Neuronal stem cell (in vitro differentiated cells): ENCODE results near the gene ARHGAP28.

Experiments used
- DNase-seq: peaks from one replicate; pipeline ENCODE4 v3.0.0-alpha.2; 2013; ENCODE audit warnings: low spot score
- H2AFZ ChIP-seq: one replicate; pipeline ENCODE4 v1.6.1; 2013; ENCODE audit warnings: mild to moderate bottlenecking, low read length, inconsistent platforms
- H2AK5ac ChIP-seq: 2 replicates; pipeline ENCODE4 v1.6.1; 2013; ENCODE audit warnings: low read depth, mild to moderate bottlenecking, inconsistent platforms, low read length, moderate library complexity, mixed read lengths
- H2BK120ac ChIP-seq: 2 replicates; pipeline ENCODE4 v1.6.1; 2013; ENCODE audit warnings: low read depth, mild to moderate bottlenecking, inconsistent platforms, low read length, moderate library complexity, mixed read lengths
- H2BK12ac ChIP-seq: one replicate; pipeline ENCODE4 v1.6.1; 2013; ENCODE audit warnings: low read length, inconsistent platforms
- H2BK15ac ChIP-seq: 2 replicates; pipeline ENCODE4 v1.6.1; 2013; ENCODE audit warnings: mild to moderate bottlenecking, low read length, inconsistent platforms, mixed read lengths
- H2BK5ac ChIP-seq: one replicate; pipeline ENCODE4 v1.6.1; 2013; ENCODE audit warnings: inconsistent platforms, mild to moderate bottlenecking, low read length, moderate library complexity
- H3K14ac ChIP-seq: one replicate; pipeline ENCODE4 v1.6.1; 2013; ENCODE audit warnings: low read length, inconsistent platforms
- H3K18ac ChIP-seq: 2 replicates; pipeline ENCODE4 v1.6.1; 2013; ENCODE audit warnings: low read length, inconsistent platforms
- H3K23ac ChIP-seq: 2 replicates; pipeline ENCODE4 v1.6.1; 2013; ENCODE audit warnings: low read depth, mild to moderate bottlenecking, mixed read lengths, low read length, inconsistent platforms; ENCODE audit not compliant: poor library complexity
- H3K27ac ChIP-seq: replicated peaks from 3 replicates; pipeline ENCODE4 v1.5.1; 2013; ENCODE audit warnings: low read length, inconsistent platforms
- H3K27me3 ChIP-seq, 3 experiments: 2 replicates each; pipeline ENCODE4 v1.6.1; 2013; ENCODE audit warnings: low read length in 3 of 3, mild to moderate bottlenecking in 2 of 3, inconsistent platforms in 1 of 3, low read depth in 1 of 3, mixed read lengths in 1 of 3, moderate library complexity in 1 of 3; ENCODE audit not compliant: control insufficient read depth in 3 of 3, insufficient read depth in 3 of 3
- H3K36me3 ChIP-seq, 2 donors: replicated peaks in 1 of 2; 2 replicates each; pipeline ENCODE4 v1.6.1; 2013; ENCODE audit warnings: low read length in 2 of 2; ENCODE audit not compliant: control insufficient read depth in 2 of 2, insufficient read depth in 2 of 2
- H3K4ac ChIP-seq: 2 replicates; pipeline ENCODE4 v1.6.1; 2013; ENCODE audit warnings: inconsistent platforms, mild to moderate bottlenecking, low read length, moderate library complexity
- H3K4me1 ChIP-seq, 2 donors: 1 replicate in 1 of 2; 2 replicates in 1 of 2; pipeline ENCODE4 v1.6.1; 2013; ENCODE audit warnings: low read length in 2 of 2, low read depth in 1 of 2; ENCODE audit not compliant: control insufficient read depth in 2 of 2, insufficient read depth in 1 of 2
- H3K4me2 ChIP-seq: one replicate; pipeline ENCODE4 v1.6.1; 2013; ENCODE audit warnings: mild to moderate bottlenecking, low read length, inconsistent platforms; ENCODE audit not compliant: insufficient read depth, poor library complexity, severe bottlenecking
- H3K4me3 ChIP-seq, 2 donors: 2 replicates each; pipeline ENCODE4 v1.5.1; 2013; ENCODE audit warnings: low read length in 2 of 2, mild to moderate bottlenecking in 2 of 2, inconsistent platforms in 1 of 2, moderate library complexity in 1 of 2
- H3K79me1 ChIP-seq: one replicate; pipeline ENCODE4 v1.6.1; 2013; ENCODE audit warnings: low read depth, mild to moderate bottlenecking, inconsistent platforms, low read length, moderate library complexity
- H3K9ac ChIP-seq: one replicate; pipeline ENCODE4 v1.6.1; 2013; ENCODE audit warnings: mild to moderate bottlenecking, low read depth, low read length, inconsistent platforms; ENCODE audit not compliant: poor library complexity
- H3K9me3 ChIP-seq, 2 donors: replicated peaks in 1 of 2; 2 replicates each; pipeline versions ENCODE3 to v1.6.1; 2013; ENCODE audit warnings: low read length in 2 of 2, mild to moderate bottlenecking in 2 of 2, inconsistent platforms in 1 of 2, low read depth in 1 of 2, mixed read lengths in 1 of 2, moderate library complexity in 1 of 2; ENCODE audit not compliant: control insufficient read depth in 2 of 2, insufficient read depth in 1 of 2
- H4K8ac ChIP-seq: one replicate; pipeline ENCODE4 v1.6.1; 2013; ENCODE audit warnings: low read depth, mild to moderate bottlenecking, inconsistent platforms, low read length, moderate library complexity
- H4K91ac ChIP-seq: one replicate; pipeline ENCODE4 v1.6.1; 2013; ENCODE audit warnings: low read length, low read depth, mild to moderate bottlenecking, inconsistent platforms; ENCODE audit not compliant: poor library complexity
- WGBS, 2 donors: extraction: QIAGEN DNeasy Blood & Tissue Kit; methylation state at CpG; one replicate each; pipeline ENCODE4 v1.1.7; 2013; ENCODE audit warnings: missing lambda C conversion rate in 2 of 2, mixed read lengths in 1 of 2; ENCODE audit not compliant: insufficient read length in 2 of 2, insufficient replicate concordance in 1 of 2; ENCODE audit errors: extremely low coverage in 2 of 2; 5-methylcytosine and 5-hydroxymethylcytosine counted together

ARHGAP28 gene

DNA sequence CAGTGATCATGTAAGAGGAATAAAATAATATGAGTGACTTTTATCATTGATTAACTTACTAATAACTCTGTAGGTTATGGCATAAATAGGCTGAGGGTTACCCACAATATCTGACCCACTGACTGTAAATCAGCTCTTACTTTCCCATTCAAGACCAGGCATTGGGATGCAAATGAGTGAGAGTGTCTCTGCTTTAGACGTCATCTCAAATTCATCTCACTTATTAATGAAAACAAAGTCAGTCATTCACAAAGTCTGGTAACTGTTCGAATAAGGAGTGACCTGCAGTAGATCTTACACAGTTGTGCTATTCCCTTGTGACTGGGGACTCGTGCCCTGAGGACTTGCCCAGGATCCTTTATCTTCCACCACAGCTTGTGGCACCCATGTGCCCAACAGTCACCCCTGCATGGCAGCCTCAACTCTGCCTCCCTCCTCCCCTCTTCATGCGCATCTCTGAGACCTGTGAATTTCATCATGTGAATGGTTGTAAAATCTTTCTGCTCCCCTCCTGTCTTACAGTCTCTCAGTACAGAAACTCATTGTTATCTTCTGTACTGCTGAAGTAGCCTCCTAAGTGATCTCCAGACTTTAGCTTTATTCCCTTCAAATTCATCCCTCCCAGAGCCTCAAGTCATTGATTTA lies 131.4 kb downstream of the ARHGAP28 start:
- Histone ChIP-seq H3K27ac (no peak overlapping the region), H2BK12ac (no peak overlapping the region), H3K4me1 (no peaks in the 10 kb centered on the region), H3K27me3 (no peaks in the 10 kb centered on the region), H3K23ac (no peak overlapping the region), H3K9ac (no peak overlapping the region), H4K91ac (no peak overlapping the region), H3K79me1 (no peaks in the 10 kb centered on the region), H3K4me2 (no peak overlapping the region), H3K14ac (no peak overlapping the region), H3K4me3 (no peak overlapping the region), H2BK120ac (no peak overlapping the region), H2BK5ac (no peak overlapping the region), H4K8ac (no peak overlapping the region), H2AK5ac (no peak overlapping the region), H2BK15ac (no peak overlapping the region), H3K36me3 (no peaks in the 10 kb centered on the region), H2AFZ (no peak overlapping the region), H3K4ac (no peak overlapping the region), H3K9me3 (no peaks in the 10 kb centered on the region), H3K18ac (no peak overlapping the region)
- WGBS, 2 donors, result no CpG with 5 or more reads among the region's 4 CpGs
- no peak for DNase-seq

DNA sequence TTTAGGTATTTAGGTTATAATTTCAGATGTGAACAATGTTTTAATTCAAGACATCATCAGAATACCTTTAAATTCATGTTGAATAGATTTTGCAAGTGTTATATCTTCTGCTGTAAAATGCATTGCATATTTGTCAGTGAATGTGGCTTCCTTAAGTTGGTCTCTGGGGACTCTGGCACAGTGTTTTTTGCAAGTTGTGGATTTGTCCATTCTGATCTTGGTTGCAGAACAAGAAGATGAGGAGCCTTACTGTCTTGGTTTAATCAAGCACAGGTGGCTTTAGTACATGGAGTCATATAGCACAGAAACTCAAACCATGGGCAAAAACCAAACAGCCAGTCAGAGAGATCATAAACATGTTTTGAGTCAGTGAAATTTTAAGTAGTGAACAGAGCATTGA lies 135.7 kb downstream of the ARHGAP28 start:
- Histone ChIP-seq H3K4me2 (no peak overlapping the region), H2BK5ac (no peak overlapping the region), H3K18ac (no peak overlapping the region), H3K4ac (no peak overlapping the region), H3K36me3 (no peaks in the 10 kb centered on the region), H2BK12ac (no peak overlapping the region), H3K23ac (no peak overlapping the region), H3K27ac (no peak overlapping the region), H3K4me1 (peaks cover 2 to 3% of the 10 kb centered on the region in 2 donors), H4K8ac (no peak overlapping the region), H2AFZ (no peak overlapping the region), H4K91ac (no peak overlapping the region), H3K79me1 (no peaks in the 10 kb centered on the region), H3K9me3 (no peaks in the 10 kb centered on the region), H3K27me3 (no peaks in the 10 kb centered on the region), H2BK15ac (no peak overlapping the region), H3K14ac (no peak overlapping the region), H3K9ac (no peak overlapping the region), H3K4me3 (no peak overlapping the region), H2BK120ac (no peak overlapping the region), H2AK5ac (no peak overlapping the region)
- DNase-seq, result no peak

DNA sequence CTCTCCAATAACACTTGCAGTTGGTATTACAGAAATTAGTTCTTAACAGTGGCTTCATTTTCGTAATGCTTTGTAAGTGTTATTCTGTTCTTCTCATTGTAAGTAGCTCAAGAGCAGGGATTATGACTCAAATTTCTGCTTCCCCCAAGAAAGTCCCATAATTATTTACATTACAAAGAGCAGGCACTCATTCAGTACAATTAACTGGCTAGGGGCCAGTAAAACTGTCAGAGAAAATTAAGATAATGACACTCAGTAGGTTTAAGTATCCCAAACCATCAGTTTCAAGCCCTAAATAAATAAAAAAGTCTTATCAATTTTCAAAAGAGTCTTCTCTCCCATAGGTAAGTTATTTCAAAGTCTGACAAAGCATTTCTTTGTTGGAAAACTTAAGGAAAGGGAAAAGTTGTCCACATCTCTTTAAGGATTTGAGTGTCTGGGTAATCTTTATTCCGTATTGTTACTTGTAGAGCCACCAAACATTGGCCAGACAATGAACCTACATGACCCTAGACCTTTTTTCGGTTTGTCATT lies 137.1 kb downstream of the ARHGAP28 start:
- no peak overlapping the region for H3K18ac ChIP-seq
- H2BK15ac ChIP-seq, result no peak overlapping the region
- no peak for DNase-seq
- no CpG with 5 or more reads among the region's 3 CpGs for WGBS, 2 donors
- H3K79me1 ChIP-seq, result no peaks in the 10 kb centered on the region
- no peak overlapping the region for H2AK5ac ChIP-seq
- H3K36me3 ChIP-seq, result peaks cover 3 to 8% of the 10 kb centered on the region in 2 donors
- H2BK12ac ChIP-seq, result no peak overlapping the region
- H3K4me2 ChIP-seq, result no peak overlapping the region
- H2AFZ ChIP-seq, result no peak overlapping the region
- H3K4me1 ChIP-seq, result peaks cover 2 to 3% of the 10 kb centered on the region in 2 donors
- H3K4ac ChIP-seq, result no peak overlapping the region
- H4K91ac ChIP-seq, result no peak overlapping the region
- no peaks in the 10 kb centered on the region for H3K27me3 ChIP-seq
- H2BK120ac ChIP-seq, result no peak overlapping the region
- no peak overlapping the region for H3K4me3 ChIP-seq
- no peak overlapping the region for H3K23ac ChIP-seq
- no peak overlapping the region for H3K14ac ChIP-seq
- H2BK5ac ChIP-seq, result no peak overlapping the region
- no peaks in the 10 kb centered on the region for H3K9me3 ChIP-seq
- H3K9ac ChIP-seq, result no peak overlapping the region
- H4K8ac ChIP-seq, result no peak overlapping the region
- no peak overlapping the region for H3K27ac ChIP-seq

- DNase-seq, result no peak
- Histone ChIP-seq H3K23ac (no peak overlapping the region), H4K91ac (no peak overlapping the region), H3K79me1 (no peaks in the 10 kb centered on the region), H3K4me2 (no peak overlapping the region), H2BK120ac (no peak overlapping the region), H3K4me1 (peaks cover 3 to 5% of the 10 kb centered on the region in 2 donors), H3K9ac (no peak overlapping the region), H4K8ac (no peak overlapping the region), H2BK5ac (no peak overlapping the region), H3K27ac (no peak overlapping the region), H3K36me3 (peaks cover 3 to 11% of the 10 kb centered on the region in 2 donors), H2AFZ (no peak overlapping the region), H3K9me3 (no peaks in the 10 kb centered on the region), H3K27me3 (no peaks in the 10 kb centered on the region), H2BK12ac (no peak overlapping the region), H2BK15ac (no peak overlapping the region), H2AK5ac (no peak overlapping the region), H3K4ac (no peak overlapping the region), H3K18ac (no peak overlapping the region), H3K4me3 (no peak overlapping the region), H3K14ac (no peak overlapping the region)
- WGBS, 2 donors, result no CpG with 5 or more reads among the region's 6 CpGs
Measured at GRCh38 chr18:6868033-6868432, 138.5 kb downstream of the ARHGAP28 start.
